ENCODE data around the gene SLC6A11.

The SLC6A11 gene

GRCh38 chr3:10839167-10839566, 23.1 kb downstream of the SLC6A11 start:
- H3K4me3 ChIP-seq (ENCODE audit: low read length) = no peak overlapping the region
- TF ChIP-seq CTCF (conservative IDR thresholded peaks at IDR 0.05; ENCODE audit: low read depth, low read length) = no peak

GRCh38 chr3:10841100-10841499, 25.1 kb downstream of the SLC6A11 start:
- TF ChIP-seq CTCF (conservative IDR thresholded peaks at IDR 0.05; ENCODE audit: low read depth, low read length) = no peak

More at GRCh38 chr3:10839167-10839566, 23.1 kb downstream of the SLC6A11 start:
- DNase-seq (ENCODE audit: low read depth) = no peak

GRCh38 chr3:10843378-10843777, 27.4 kb downstream of the SLC6A11 start:
- TF ChIP-seq CTCF (conservative IDR thresholded peaks at IDR 0.05; ENCODE audit: low read depth, low read length) = no peak
- no peak for DNase-seq (ENCODE audit: low read depth)
- no peak overlapping the region for H3K4me3 ChIP-seq (ENCODE audit: low read length)

More at GRCh38 chr3:10841100-10841499, 25.1 kb downstream of the SLC6A11 start:
- H3K4me3 ChIP-seq (ENCODE audit: low read length) = no peak overlapping the region
- DNase-seq (ENCODE audit: low read depth) = no peak

- TF ChIP-seq CTCF (conservative IDR thresholded peaks at IDR 0.05; ENCODE audit: low read depth, low read length) = no peak
- no peak for DNase-seq (ENCODE audit: low read depth)
- H3K4me3 ChIP-seq (ENCODE audit: low read length) = no peak overlapping the region
These were observed 29.2 kb downstream of the SLC6A11 start for GRCh38 chr3:10845001-10845761.

- no peak for DNase-seq (ENCODE audit: low read depth)
- TF ChIP-seq CTCF (conservative IDR thresholded peaks at IDR 0.05; ENCODE audit: low read depth, low read length) = no peak
- H3K4me3 ChIP-seq (ENCODE audit: low read length) = no peak overlapping the region
These were observed 30.0 kb downstream of the SLC6A11 start for GRCh38 chr3:10845839-10846656.

- no peak overlapping the region for H3K4me3 ChIP-seq (ENCODE audit: low read length)
- no peak for TF ChIP-seq CTCF (conservative IDR thresholded peaks at IDR 0.05; ENCODE audit: low read depth, low read length)
- no peak for DNase-seq (ENCODE audit: low read depth)
These were observed 30.6 kb downstream of the SLC6A11 start for GRCh38 chr3:10846657-10846975.

Data from retinal pigment epithelial cell (primary cell).